ENCODE results near the gene MRTFB. TPM values are rescaled to one million over a fixed set of nuclear protein-coding genes. Genes with fewer than 3 reads are reported as not detected.

Gene MRTFB
- total RNA-seq, 1 donor from 2014 or later: 115 TPM

GRCh38 chr16:14236401-14236800 lies 165.3 kb downstream of the MRTFB start:
- DNase-seq (ENCODE audit: low spot score): no peak

GRCh38 chr16:14238756-14239155 lies 167.6 kb downstream of the MRTFB start:
- no peak for DNase-seq (ENCODE audit: low spot score)

GRCh38 chr16:14239791-14240190 lies 168.7 kb downstream of the MRTFB start:
- no peak for DNase-seq (ENCODE audit: low spot score)

GRCh38 chr16:14240219-14240843 lies 169.2 kb downstream of the MRTFB start:
- no peak for DNase-seq (ENCODE audit: low spot score)

GRCh38 chr16:14240964-14241363 lies 169.8 kb downstream of the MRTFB start:
- no peak for DNase-seq (ENCODE audit: low spot score)

GRCh38 chr16:14241631-14242030 lies 170.5 kb downstream of the MRTFB start:
- DNase-seq (ENCODE audit: low spot score): no peak

GRCh38 chr16:14242769-14243168 lies 171.7 kb downstream of the MRTFB start:
- DNase-seq (ENCODE audit: low spot score): no peak

GRCh38 chr16:14244196-14245010 lies 173.3 kb downstream of the MRTFB start:
- DNase-seq (ENCODE audit: low spot score): no peak

- no peak for DNase-seq (ENCODE audit: low spot score)
These were observed 177.7 kb downstream of the MRTFB start for GRCh38 chr16:14248791-14249190.

GRCh38 chr16:14249291-14250032 lies 178.3 kb downstream of the MRTFB start:
- DNase-seq (ENCODE audit: low spot score): peak; percentile 50

GRCh38 chr16:14251419-14251818 lies 180.3 kb downstream of the MRTFB start:
- DNase-seq (ENCODE audit: low spot score): no peak

GRCh38 chr16:14252860-14253259 lies 181.7 kb downstream of the MRTFB start:
- no peak for DNase-seq (ENCODE audit: low spot score)

GRCh38 chr16:14263011-14263410 lies 191.9 kb downstream of the MRTFB start:
- no peak for DNase-seq (ENCODE audit: low spot score)

GRCh38 chr16:14263769-14264168 lies 192.7 kb downstream of the MRTFB start:
- no peak for DNase-seq (ENCODE audit: low spot score)

GRCh38 chr16:14264327-14264943 lies 193.3 kb downstream of the MRTFB start:
- no peak for DNase-seq (ENCODE audit: low spot score)

- no peak for DNase-seq (ENCODE audit: low spot score)
These were observed 197.0 kb downstream of the MRTFB start for GRCh38 chr16:14268073-14268472.

- DNase-seq (ENCODE audit: low spot score): no peak
These were observed 204.8 kb downstream of the MRTFB start for GRCh38 chr16:14275934-14276333.

GRCh38 chr16:14278749-14279148 lies 207.6 kb downstream of the MRTFB start:
- no peak for DNase-seq (ENCODE audit: low spot score)

- no peak for DNase-seq (ENCODE audit: low spot score)
These were observed 209.4 kb downstream of the MRTFB start for GRCh38 chr16:14280541-14280940.

- DNase-seq (ENCODE audit: low spot score): no peak
These were observed 212.7 kb downstream of the MRTFB start for GRCh38 chr16:14283786-14284185.

GRCh38 chr16:14284371-14284770 lies 213.3 kb downstream of the MRTFB start:
- DNase-seq (ENCODE audit: low spot score): no peak

- no peak for DNase-seq (ENCODE audit: low spot score)
These were observed 213.9 kb downstream of the MRTFB start for GRCh38 chr16:14284930-14285512.
